Stimulated activated CD4-positive, alpha-beta T cell treated with anti-CD3 and anti-CD28 coated beads, Interleukin-2, amount 100 ng/mL, for 48 hours (primary cell): ENCODE measurements around the gene RFT1.
"Not testable (repeated sequence)": the region's sequence is repeated elsewhere in the genome, so short reads cannot be mapped to it uniquely, and the experiment has no call there.

Experiments
- DNase-seq, 2 donors: peaks; one replicate each; pipeline ENCODE4 v3.0.0-alpha.2; 2020

The RFT1 gene

GRCh38 chr3:53054233-53054632 lies 76.0 kb downstream of the RFT1 start:
- DNase-seq, result not testable (repeated sequence)

- DNase-seq, result no peak
Observed at GRCh38 chr3:53051929-53052328, 78.3 kb downstream of the RFT1 start.

- DNase-seq, result no peak
Observed at GRCh38 chr3:53049987-53050386, 80.2 kb downstream of the RFT1 start.

GRCh38 chr3:53046171-53047170 lies 83.8 kb downstream of the RFT1 start:
- peak; percentile 43 to 46 for DNase-seq

GRCh38 chr3:53045518-53046170 lies 84.6 kb downstream of the RFT1 start, which contains the start of gene SFMBT1:
Gene SFMBT1 (minus strand): TSS chr3:53046073. CDS start chr3:52969128, 76,945 bp downstream.
- peak; percentile 58 to 65 for DNase-seq

DNA sequence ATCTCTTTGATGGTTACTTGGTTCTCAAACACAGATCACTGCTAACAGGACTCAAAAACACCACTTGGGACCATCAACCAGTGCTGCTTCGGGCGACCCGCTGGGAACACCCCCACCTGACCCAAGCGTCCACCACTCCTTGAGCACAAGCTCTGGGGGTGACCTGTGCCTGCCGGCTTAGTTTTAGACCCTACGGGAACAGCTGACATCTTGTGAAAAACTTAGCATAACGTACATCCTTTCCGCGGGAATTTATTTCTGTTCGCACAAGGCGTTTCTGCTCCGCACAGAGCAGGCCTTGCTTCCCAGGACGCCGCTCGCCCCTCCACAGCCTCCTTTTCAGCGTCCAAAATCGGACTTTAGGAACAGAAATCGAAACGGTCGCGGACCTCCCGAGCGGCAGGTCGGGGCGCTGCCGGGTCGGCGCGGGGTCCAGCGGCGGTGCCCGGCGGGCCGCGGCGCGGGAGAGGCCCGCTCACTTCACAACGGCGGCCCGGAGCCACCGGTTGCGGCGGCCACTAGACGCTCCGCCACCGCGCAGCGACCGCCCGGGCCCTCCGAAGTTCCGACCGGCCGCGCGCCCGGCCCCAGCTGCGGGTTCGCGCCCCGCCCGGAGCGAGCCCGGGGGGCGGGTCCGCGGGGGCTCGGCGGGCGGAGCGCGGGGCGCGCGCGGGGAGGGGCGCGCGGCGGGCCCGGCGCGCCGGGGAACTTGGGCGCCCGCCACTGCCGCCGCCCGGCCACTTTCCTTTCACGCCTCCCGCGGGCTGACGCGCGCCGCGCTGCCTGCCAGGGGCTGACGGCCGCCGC lies 85.3 kb downstream of the RFT1 start:
- DNase-seq, result peak; percentile 36 to 50

DNA sequence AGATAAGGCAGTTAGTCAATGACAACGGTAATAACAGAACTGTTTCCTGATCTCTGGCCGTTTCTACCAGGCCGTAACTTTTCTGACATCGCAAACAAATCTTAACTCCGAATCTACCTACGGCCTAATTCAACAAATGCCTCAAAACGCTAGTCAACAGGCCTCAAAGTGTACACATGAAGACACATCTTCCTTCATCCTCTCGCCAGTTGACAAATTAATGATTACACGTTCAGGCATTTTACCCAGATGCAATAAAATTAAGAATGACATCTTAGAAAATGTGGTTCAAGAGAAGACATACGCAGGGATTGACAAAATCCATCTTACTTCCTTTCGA lies 85.9 kb downstream of the RFT1 start:
- no peak for DNase-seq

DNA sequence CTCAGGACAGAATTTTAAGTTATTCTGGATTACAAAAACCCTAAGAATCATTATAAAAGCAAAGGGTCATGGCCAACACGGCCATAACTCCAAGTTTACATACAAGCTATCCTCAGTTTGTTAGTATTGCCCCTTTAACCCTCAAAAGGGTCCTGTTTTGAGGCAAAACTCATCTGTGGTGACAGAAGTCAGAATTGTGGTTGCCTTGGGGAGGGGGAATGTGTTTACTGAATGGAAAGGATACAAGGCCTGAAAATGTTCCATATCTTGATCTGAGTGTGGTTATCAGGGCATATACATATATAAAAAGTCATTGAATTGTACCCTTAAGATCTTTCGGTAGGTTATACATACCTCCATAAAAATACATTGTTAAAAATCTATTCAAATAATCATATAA lies 86.5 kb downstream of the RFT1 start:
- DNase-seq, result no peak

DNA sequence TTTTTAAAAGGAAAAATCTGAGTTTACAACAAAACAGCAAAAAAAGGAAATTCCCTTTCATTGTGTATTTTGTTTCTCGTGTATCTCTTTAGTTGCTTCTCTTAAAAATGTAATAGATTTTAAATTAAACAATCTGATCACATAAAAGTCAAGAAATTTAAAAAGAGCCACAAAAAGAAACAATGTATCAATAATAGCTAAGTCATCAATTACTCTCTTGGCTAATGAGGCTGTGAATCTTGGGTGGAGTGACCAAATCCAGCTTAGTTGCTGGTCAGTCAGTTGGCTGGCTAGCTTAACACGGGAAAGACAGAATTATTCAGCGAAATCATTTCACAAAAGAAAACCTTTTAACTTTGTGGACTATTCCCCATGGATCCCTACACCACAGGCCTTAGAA lies 87.6 kb downstream of the RFT1 start:
- no peak for DNase-seq

DNA sequence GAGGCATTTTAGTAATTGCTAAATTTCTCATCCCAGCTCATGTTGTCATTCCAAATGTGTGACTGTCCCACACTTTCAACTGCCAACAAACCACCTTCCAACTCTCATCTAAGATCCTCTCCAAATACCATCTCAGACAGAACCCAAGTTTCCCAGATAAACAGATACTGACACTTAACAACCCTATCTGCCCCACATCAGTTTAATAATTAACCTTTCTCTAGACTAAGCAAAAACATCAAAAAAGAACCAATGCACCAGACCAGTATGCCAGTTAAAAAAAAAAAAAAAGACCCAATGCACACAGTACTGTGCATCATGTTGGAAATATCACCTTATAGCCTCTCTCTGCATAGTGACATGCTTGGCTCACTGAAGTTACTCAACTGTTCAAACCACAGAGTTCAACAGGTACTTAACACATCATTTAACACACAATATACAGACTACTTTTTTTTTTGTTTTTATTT lies 89.8 kb downstream of the RFT1 start:
- no peak for DNase-seq

GRCh38 chr3:53039376-53039752 lies 90.9 kb downstream of the RFT1 start:
- DNase-seq, result no peak

GRCh38 chr3:53038679-53039375 lies 91.4 kb downstream of the RFT1 start:
- no peak for DNase-seq
